ENCODE results near the gene MRI1.
"Not testable (repeated sequence)": the region's sequence is repeated elsewhere in the genome, so short reads cannot be mapped to it uniquely, and the experiment has no call there.

The MRI1 gene

GRCh38 chr19:13770013-13770635 lies 5.8 kb downstream of the MRI1 start:
- no peak overlapping the region for H3K9ac ChIP-seq
- no peak overlapping the region for H3K4me3 ChIP-seq (ENCODE audit: low read depth, low read length)
- no peak overlapping the region for H3K4me2 ChIP-seq (ENCODE audit: low read length)
- no peaks in the 10 kb centered on the region for H3K27me3 ChIP-seq (ENCODE audit: control insufficient read depth, insufficient read depth, low read length)
- H3K9me3 ChIP-seq (ENCODE audit: control insufficient read depth, low read length), result no peaks in the 10 kb centered on the region
- no peaks in the 10 kb centered on the region for H3K79me2 ChIP-seq
- no peak overlapping the region for H2AFZ ChIP-seq
- H3K4me1 ChIP-seq, result peaks cover 8% of the 10 kb centered on the region
- no peak overlapping the region for H3K27ac ChIP-seq
- no peaks in the 10 kb centered on the region for H3K36me3 ChIP-seq (ENCODE audit: control insufficient read depth, insufficient read depth, low read length)
- TF ChIP-seq CTCF (IDR thresholded peaks at IDR 0.05), result no peak

- Histone ChIP-seq H2AFZ (peak within 1 kb of the TSS; percentile 82), H3K36me3 (ENCODE audit: control insufficient read depth, insufficient read depth, low read length) (no peaks in the 10 kb centered on the region), H3K9me3 (ENCODE audit: control insufficient read depth, low read length) (no peaks in the 10 kb centered on the region), H3K9ac (peak within 1 kb of the TSS; percentile 93), H3K79me2 (peaks cover 5% of the 10 kb centered on the region), H3K27ac (peak within 1 kb of the TSS; percentile 86), H3K4me1 (peaks cover 8% of the 10 kb centered on the region), H3K27me3 (ENCODE audit: control insufficient read depth, insufficient read depth, low read length) (no peaks in the 10 kb centered on the region), H3K4me3 (ENCODE audit: low read depth, low read length) (peak within 1 kb of the TSS; percentile 84), H3K4me2 (ENCODE audit: low read length) (peak within 1 kb of the TSS; percentile 86)
- no peak for TF ChIP-seq CTCF (IDR thresholded peaks at IDR 0.05)
Observed at GRCh38 chr19:13774217-13775191, 10.2 kb downstream of the MRI1 start, which contains the start of gene C19orf53. Gene C19orf53, plus strand, starts transcription at chr19:13774456. Its CDS starts 22 bp downstream, at chr19:13774478.

- Histone ChIP-seq H3K36me3 (ENCODE audit: control insufficient read depth, insufficient read depth, low read length) (no peaks in the 10 kb centered on the region), H3K27me3 (ENCODE audit: control insufficient read depth, insufficient read depth, low read length) (no peaks in the 10 kb centered on the region), H3K4me2 (ENCODE audit: low read length) (no peak overlapping the region), H2AFZ (no peak overlapping the region), H3K79me2 (peaks cover 9% of the 10 kb centered on the region), H3K9me3 (ENCODE audit: control insufficient read depth, low read length) (no peaks in the 10 kb centered on the region), H3K4me3 (ENCODE audit: low read depth, low read length) (no peak overlapping the region), H3K4me1 (peaks cover 8% of the 10 kb centered on the region), H3K27ac (no peak overlapping the region), H3K9ac (no peak overlapping the region)
- TF ChIP-seq CTCF (IDR thresholded peaks at IDR 0.05), result no peak
Observed at GRCh38 chr19:13778398-13778797, 14.1 kb downstream of the MRI1 start.

GRCh38 chr19:13778847-13779246 lies 14.5 kb downstream of the MRI1 start:
- TF ChIP-seq CTCF (IDR thresholded peaks at IDR 0.05), result no peak
- H3K9ac ChIP-seq, result no peak overlapping the region
- no peaks in the 10 kb centered on the region for H3K9me3 ChIP-seq (ENCODE audit: control insufficient read depth, low read length)
- H3K4me3 ChIP-seq (ENCODE audit: low read depth, low read length), result no peak overlapping the region
- H3K4me2 ChIP-seq (ENCODE audit: low read length), result no peak overlapping the region
- H3K4me1 ChIP-seq, result peaks cover 8% of the 10 kb centered on the region
- no peak overlapping the region for H3K27ac ChIP-seq
- H2AFZ ChIP-seq, result no peak overlapping the region
- peaks cover 9% of the 10 kb centered on the region for H3K79me2 ChIP-seq
- no peaks in the 10 kb centered on the region for H3K36me3 ChIP-seq (ENCODE audit: control insufficient read depth, insufficient read depth, low read length)
- H3K27me3 ChIP-seq (ENCODE audit: control insufficient read depth, insufficient read depth, low read length), result no peaks in the 10 kb centered on the region

GRCh38 chr19:13779794-13780193 lies 15.5 kb downstream of the MRI1 start:
- not testable (repeated sequence) for H3K9ac ChIP-seq; H3K4me3 ChIP-seq (ENCODE audit: low read depth, low read length); H3K4me2 ChIP-seq (ENCODE audit: low read length); H3K27ac ChIP-seq; H2AFZ ChIP-seq; H3K79me2 ChIP-seq; H3K27me3 ChIP-seq (ENCODE audit: control insufficient read depth, insufficient read depth, low read length); H3K36me3 ChIP-seq (ENCODE audit: control insufficient read depth, insufficient read depth, low read length); H3K4me1 ChIP-seq; H3K9me3 ChIP-seq (ENCODE audit: control insufficient read depth, low read length)
